Progenitor cell of endocrine pancreas (in vitro differentiated cells): Measurements from ENCODE around the gene VSIG4. TPM values are rescaled to one million over a fixed set of nuclear protein-coding genes. Genes with fewer than 3 reads are reported as not detected.

Source experiments
- DNase-seq: peaks from one replicate; pipeline ENCODE4 v3.0.0; 2021; ENCODE audit warnings: low spot score; ENCODE audit not compliant: unreplicated experiment
- H3K27ac Mint-ChIP-seq: 2 replicates; pipeline ENCODE4 v1.8.0; 2021; ENCODE audit warnings: mild to moderate bottlenecking, moderate library complexity, mixed read lengths
- H3K27me3 Mint-ChIP-seq: 2 replicates; pipeline ENCODE4 v1.8.0; 2021; ENCODE audit warnings: mixed read lengths
- H3K36me3 Mint-ChIP-seq: 2 replicates; pipeline ENCODE4 v1.8.0; 2022; ENCODE audit warnings: mixed read lengths; ENCODE audit not compliant: insufficient read depth
- H3K4me1 Mint-ChIP-seq: 2 replicates; pipeline ENCODE4 v1.8.0; 2021; ENCODE audit warnings: low read depth, mixed read lengths
- H3K4me3 Mint-ChIP-seq: 2 replicates; pipeline ENCODE4 v1.8.0; 2021; ENCODE audit warnings: low read depth, mild to moderate bottlenecking, moderate library complexity, mixed read lengths
- H3K9me3 Mint-ChIP-seq: 2 replicates; pipeline ENCODE4 v1.8.0; 2021; ENCODE audit warnings: low read depth, mixed read lengths
- CTCF ChIP-seq: fragments of 200-600 bp; sonication (generic); IDR thresholded peaks from one replicate; pipeline ENCODE4 v1.5.0; 2021; ENCODE audit warnings: antibody characterized with exemption, mild to moderate bottlenecking; ENCODE audit not compliant: unreplicated experiment
- total RNA-seq: library from RNA; stranded (reverse); gene quantifications from 2 replicates; pipeline ENCODE4 v1.2.1, GENCODE V29; 2021

Gene VSIG4
- total RNA-seq, 1 donor from 2014 or later, result not detected

- no peaks in the 10 kb centered on the region for H3K27me3 Mint-ChIP-seq
- H3K4me3 Mint-ChIP-seq, result no peak overlapping the region
- H3K9me3 Mint-ChIP-seq, result peaks cover 15% of the 10 kb centered on the region
- no peak for TF ChIP-seq CTCF
- H3K36me3 Mint-ChIP-seq, result no peaks in the 10 kb centered on the region
- H3K27ac Mint-ChIP-seq, result no peak overlapping the region
- H3K4me1 Mint-ChIP-seq, result no peaks in the 10 kb centered on the region
- DNase-seq, result no peak
Observed at GRCh38 chrX:66000178-66000577, 39.7 kb downstream of the VSIG4 start.

GRCh38 chrX:65999563-66000148 is 40.2 kb downstream of the VSIG4 start:
- TF ChIP-seq CTCF, result no peak
- peaks cover 11% of the 10 kb centered on the region for H3K9me3 Mint-ChIP-seq
- H3K4me3 Mint-ChIP-seq, result no peak overlapping the region
- no peak for DNase-seq
- no peak overlapping the region for H3K27ac Mint-ChIP-seq
- no peaks in the 10 kb centered on the region for H3K36me3 Mint-ChIP-seq
- H3K4me1 Mint-ChIP-seq, result no peaks in the 10 kb centered on the region
- H3K27me3 Mint-ChIP-seq, result no peaks in the 10 kb centered on the region

- no peak overlapping the region for H3K4me3 Mint-ChIP-seq
- DNase-seq, result no peak
- TF ChIP-seq CTCF, result no peak
- H3K36me3 Mint-ChIP-seq, result no peaks in the 10 kb centered on the region
- H3K27ac Mint-ChIP-seq, result no peak overlapping the region
- H3K9me3 Mint-ChIP-seq, result peaks cover 8% of the 10 kb centered on the region
- H3K27me3 Mint-ChIP-seq, result no peaks in the 10 kb centered on the region
- no peaks in the 10 kb centered on the region for H3K4me1 Mint-ChIP-seq
Observed at GRCh38 chrX:65999029-65999562, 40.8 kb downstream of the VSIG4 start.

GRCh38 chrX:65997978-65998717 is 41.7 kb downstream of the VSIG4 start:
- H3K9me3 Mint-ChIP-seq, result peaks cover 12% of the 10 kb centered on the region

More at GRCh38 chrX:65997978-65998717, 41.7 kb downstream of the VSIG4 start:
- no peaks in the 10 kb centered on the region for H3K4me1 Mint-ChIP-seq
- no peaks in the 10 kb centered on the region for H3K36me3 Mint-ChIP-seq
- no peaks in the 10 kb centered on the region for H3K27me3 Mint-ChIP-seq
- no peak for DNase-seq
- H3K4me3 Mint-ChIP-seq, result no peak overlapping the region
- TF ChIP-seq CTCF, result no peak
- H3K27ac Mint-ChIP-seq, result no peak overlapping the region
